Measurements from ENCODE around the gene CACNA1H. TPM values are rescaled to one million over a fixed set of nuclear protein-coding genes. Genes with fewer than 3 reads are reported as not detected.

The CACNA1H gene
- total and polyA plus RNA-seq, 9 of the 15 experiments (the other 6 are each of a cell fraction or from before 2014, with no cell fraction given) = 0.10 to 0.18 TPM; not detected in 7

GRCh38 chr16:1132431-1132830 lies 20.5 kb upstream of the CACNA1H start (continued):
- TF ChIP-seq, protein P1, sequence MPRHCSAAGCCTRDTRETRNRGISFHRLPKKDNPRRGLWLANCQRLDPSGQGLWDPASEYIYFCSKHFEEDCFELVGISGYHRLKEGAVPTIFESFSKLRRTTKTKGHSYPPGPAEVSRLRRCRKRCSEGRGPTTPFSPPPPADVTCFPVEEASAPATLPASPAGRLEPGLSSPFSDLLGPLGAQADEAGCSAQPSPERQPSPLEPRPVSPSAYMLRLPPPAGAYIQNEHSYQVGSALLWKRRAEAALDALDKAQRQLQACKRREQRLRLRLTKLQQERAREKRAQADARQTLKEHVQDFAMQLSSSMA (CRISPR knock-in tag; IDR thresholded peaks at IDR 0.05) = no peak

DNA sequence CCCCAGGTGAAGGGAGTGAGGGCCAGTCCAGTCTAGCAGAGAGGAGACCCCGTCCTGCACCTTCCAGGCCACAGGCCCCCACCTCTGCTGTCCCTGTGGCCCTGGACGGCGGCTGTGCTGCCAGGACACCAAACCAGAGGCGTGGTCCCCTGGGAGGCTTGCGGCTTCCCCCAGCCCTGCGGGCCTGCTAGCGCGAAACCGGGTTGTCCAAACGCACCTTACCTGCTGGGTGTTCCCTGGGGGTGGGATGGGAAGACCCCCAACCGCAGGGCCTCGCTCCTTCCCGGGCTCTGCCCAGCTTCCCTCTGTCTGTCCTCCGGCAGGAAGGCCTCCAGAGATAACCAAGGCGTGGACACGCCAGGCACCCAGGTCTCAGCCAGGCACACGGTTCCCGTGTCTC lies 19.6 kb upstream of the CACNA1H start:
- in situ Hi-C loops (cut with MboI) = no loop called here
- H2AFZ ChIP-seq (ENCODE audit: low read depth, low read length) = no peak overlapping the region
- 4% methylated on average over 13 of the region's 18 CpGs for WGBS (ENCODE audit: insufficient coverage, low coverage, missing lambda C conversion rate)
- H3K9ac ChIP-seq (ENCODE audit: insufficient read depth in 1 of 2, low read depth in 2 of 2, low read length in 2 of 2) = no peak overlapping the region
- FAIRE-seq (no peak), DNase-seq (ENCODE audit: extremely low read depth in 1 of 4, low spot score in 3 of 4) (no peak), ATAC-seq (no peak)
- intact Hi-C loops (cut with micrococcal nuclease) = no loop called here
- H3K9me3 ChIP-seq (replicated peaks; ENCODE audit: control insufficient read depth, insufficient read depth, low read depth, low read length) = no peaks in the 10 kb centered on the region
- no peaks in the 10 kb centered on the region for H3K36me3 ChIP-seq (ENCODE audit: control insufficient read depth, insufficient read depth, low read length)
- TF ChIP-seq, protein P2, sequence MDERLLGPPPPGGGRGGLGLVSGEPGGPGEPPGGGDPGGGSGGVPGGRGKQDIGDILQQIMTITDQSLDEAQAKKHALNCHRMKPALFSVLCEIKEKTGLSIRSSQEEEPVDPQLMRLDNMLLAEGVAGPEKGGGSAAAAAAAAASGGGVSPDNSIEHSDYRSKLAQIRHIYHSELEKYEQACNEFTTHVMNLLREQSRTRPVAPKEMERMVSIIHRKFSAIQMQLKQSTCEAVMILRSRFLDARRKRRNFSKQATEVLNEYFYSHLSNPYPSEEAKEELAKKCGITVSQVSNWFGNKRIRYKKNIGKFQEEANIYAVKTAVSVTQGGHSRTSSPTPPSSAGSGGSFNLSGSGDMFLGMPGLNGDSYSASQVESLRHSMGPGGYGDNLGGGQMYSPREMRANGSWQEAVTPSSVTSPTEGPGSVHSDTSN (CRISPR knock-in tag; IDR thresholded peaks at IDR 0.05; ENCODE audit: low read depth) = no peak
- TF ChIP-seq, protein P2 (tag; conservative IDR thresholded peaks at IDR 0.05; ENCODE audit: low read depth) = no peak
- TF ChIP-seq COPS2 (conservative IDR thresholded peaks at IDR 0.05) (no peak), SP2 (IDR thresholded peaks at IDR 0.05; ENCODE audit: extremely low read depth, low read depth, low read length, poor library complexity, severe bottlenecking) (no peak), ZBTB12 (CRISPR knock-in tag; IDR thresholded peaks at IDR 0.05) (no peak), NR3C1 (CRISPR knock-in tag; IDR thresholded peaks at IDR 0.05) (no peak)
- peaks cover 0 to 41% of the 10 kb centered on the region in 2 experiments; a peak in 2 of 5 replicates for H3K4me1 ChIP-seq (replicated peaks in 1 of 2; ENCODE audit: control insufficient read depth in 2 of 2, insufficient read depth in 2 of 2, low read length in 2 of 2)
- POLR2A ChIA-PET = interaction anchor here (0.6 kb wide), 1 partner anchor 188 kb away, joined by 3 read pairs; no protein-coding TSS in a partner anchor
- H3K9me1 ChIP-seq (ENCODE audit: control insufficient read depth, insufficient read depth, low read length) = no peaks in the 10 kb centered on the region
- H3K4me3 ChIP-seq = no peak overlapping the region
- no TSS peak for BruUV-seq (replicated peaks)
- no peaks in the 10 kb centered on the region for H3K79me2 ChIP-seq (ENCODE audit: control insufficient read depth, insufficient read depth, low read length)
- peaks cover 8% of the 10 kb centered on the region for H4K20me1 ChIP-seq (replicated peaks; ENCODE audit: control insufficient read depth, insufficient read depth, low read length)
- no peak overlapping the region for H3K4me2 ChIP-seq (ENCODE audit: insufficient read depth, low read length)
- peaks cover 3 to 35% of the 10 kb centered on the region in 2 experiments; a peak in 4 of 5 replicates for H3K27me3 ChIP-seq (ENCODE audit: control insufficient read depth in 2 of 2, insufficient read depth in 2 of 2, low read length in 2 of 2)
- CTCF ChIA-PET (ENCODE audit: low intra/inter-chr PET ratio) = no interaction called here
- no peak overlapping the region for H3K27ac ChIP-seq (ENCODE audit: extremely low read depth, low read depth, low read length)

Data from K562 (cell line).